GM12873 (cell line): ENCODE results near the gene LRMDA.
A peak's percentile ranks its signal among the peaks of the same experiment; 100 is the strongest.

Source experiments
- CTCF ChIP-seq: IDR thresholded peaks from 2 replicates; pipeline ENCODE4 v1.5.1; 2012; ENCODE audit warnings: low read depth, mild to moderate bottlenecking, moderate library complexity, low read length, control low read depth; ENCODE audit not compliant: insufficient read depth; ENCODE audit errors: missing control alignments

LRMDA gene

GRCh38 chr10:76085002-76085816 is 653.8 kb downstream of the LRMDA start:
- TF ChIP-seq CTCF: no peak

DNA sequence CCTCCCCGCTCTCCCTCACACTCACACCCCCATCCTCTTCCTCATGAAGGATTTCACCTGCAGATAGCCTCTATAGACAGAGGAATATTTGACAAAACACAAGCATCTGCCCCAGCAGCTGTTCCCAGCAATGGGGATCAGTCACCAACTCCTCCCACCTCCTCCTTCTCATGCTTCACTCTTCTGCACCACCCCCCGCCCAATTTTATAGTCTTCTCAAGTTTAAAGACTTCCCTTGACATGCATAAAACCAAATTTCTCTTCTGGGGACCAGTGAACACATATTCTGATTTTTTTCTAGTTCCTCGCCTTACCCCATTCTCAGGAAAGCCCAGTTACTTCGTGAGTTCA is 654.4 kb downstream of the LRMDA start:
- TF ChIP-seq CTCF: no peak

- TF ChIP-seq CTCF: no peak
Observed at GRCh38 chr10:76086170-76086760, 654.8 kb downstream of the LRMDA start.

DNA sequence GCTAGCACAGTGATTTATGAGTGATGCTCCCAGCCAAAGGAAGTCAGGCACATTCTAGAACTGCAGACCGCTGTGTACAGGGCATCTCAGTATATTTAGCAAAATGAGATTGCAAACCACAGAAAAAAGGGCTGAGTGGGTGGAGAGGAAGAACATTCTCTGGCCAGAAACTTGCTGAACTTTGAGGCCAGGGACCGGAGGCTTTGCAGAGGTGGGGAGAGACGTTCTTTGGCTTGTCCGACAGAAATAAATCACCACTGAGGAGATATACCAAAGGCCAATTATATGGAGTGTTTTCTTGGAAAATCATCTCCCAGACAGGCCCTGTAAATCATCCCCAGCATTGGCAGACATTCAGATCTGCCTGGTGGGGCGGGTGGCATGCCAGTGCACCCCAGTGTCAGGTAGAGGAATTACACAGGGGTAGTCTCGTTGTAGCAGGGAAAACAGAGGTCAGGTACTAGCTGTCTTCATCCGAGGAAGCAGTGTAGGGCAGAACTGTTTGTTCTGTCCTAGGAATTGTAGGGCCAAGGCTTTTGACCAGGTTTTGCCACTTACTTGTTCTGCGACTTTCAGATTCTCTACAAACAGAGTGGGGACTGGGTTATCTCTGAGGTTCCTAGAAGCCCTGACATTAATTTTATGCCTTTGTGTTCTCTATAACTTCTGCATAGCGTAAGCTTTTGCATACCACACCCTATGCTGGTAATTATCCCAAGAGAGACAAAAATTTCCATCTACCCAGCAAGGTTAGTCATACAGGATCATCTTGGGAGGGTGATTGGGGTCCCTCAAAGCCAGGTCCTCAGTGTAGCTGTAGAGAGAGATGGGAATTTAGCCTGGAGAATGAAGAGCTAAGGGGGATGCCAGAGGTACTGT is 655.6 kb downstream of the LRMDA start:
- TF ChIP-seq CTCF: peak; percentile 59

DNA sequence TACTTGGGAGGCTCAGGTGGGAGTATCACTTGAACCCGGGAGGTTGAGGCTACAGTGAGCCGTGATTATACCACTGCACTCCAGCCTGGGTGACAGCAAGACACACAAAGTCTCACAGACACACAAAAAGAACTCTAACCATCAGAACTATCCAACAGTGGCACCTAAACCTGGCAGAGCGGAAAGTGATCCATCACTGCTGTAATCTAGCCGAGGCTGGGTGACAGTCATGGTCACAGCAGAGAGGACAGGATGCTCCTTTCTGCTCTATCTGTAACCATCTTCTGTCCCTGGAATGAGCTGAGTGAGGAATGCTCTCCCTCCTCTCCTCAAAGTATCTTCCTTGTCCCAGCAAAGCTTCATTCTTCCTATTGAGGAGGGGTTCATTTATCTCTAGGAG is 656.6 kb downstream of the LRMDA start:
- TF ChIP-seq CTCF: no peak

GRCh38 chr10:76088980-76089379 is 657.6 kb downstream of the LRMDA start:
- TF ChIP-seq CTCF: no peak
